Effector memory CD8-positive, alpha-beta T cell (primary cell): ENCODE results near the gene FNIP2.

Source experiments
- ATAC-seq: fragments of 150-1000 bp; cut with Tn5 transposase; replicated peaks from 2 replicates; pipeline ENCODE4 v1.10.0; 2021; ENCODE audit warnings: mild to moderate bottlenecking, moderate library complexity
- DNase-seq, 3 experiments: peaks; one replicate each; pipeline ENCODE4 v3.0.0; 2021
- H3K27ac Mint-ChIP-seq, 2 donors: one replicate each; pipeline ENCODE4 v1.8.0; 2022; ENCODE audit warnings: mild to moderate bottlenecking in 2 of 2, mixed read lengths in 2 of 2, moderate library complexity in 2 of 2
- H3K27me3 Mint-ChIP-seq, 2 donors: one replicate each; pipeline ENCODE4 v1.8.0; 2022; ENCODE audit warnings: mixed read lengths in 2 of 2
- H3K36me3 Mint-ChIP-seq: one replicate; pipeline ENCODE4 v1.8.0; 2022; ENCODE audit warnings: mild to moderate bottlenecking, moderate library complexity, mixed read lengths; ENCODE audit not compliant: insufficient read depth
- H3K4me1 Mint-ChIP-seq, 2 donors: one replicate each; pipeline ENCODE4 v1.8.0; 2022; ENCODE audit warnings: low read depth in 2 of 2, mixed read lengths in 2 of 2
- H3K4me3 Mint-ChIP-seq, 2 donors: one replicate each; pipeline ENCODE4 v1.8.0; 2022; ENCODE audit warnings: mild to moderate bottlenecking in 2 of 2, mixed read lengths in 2 of 2, moderate library complexity in 2 of 2
- H3K9me3 Mint-ChIP-seq, 2 donors: one replicate each; pipeline ENCODE4 v1.8.0; 2022; ENCODE audit warnings: mixed read lengths in 2 of 2

FNIP2 gene

DNA sequence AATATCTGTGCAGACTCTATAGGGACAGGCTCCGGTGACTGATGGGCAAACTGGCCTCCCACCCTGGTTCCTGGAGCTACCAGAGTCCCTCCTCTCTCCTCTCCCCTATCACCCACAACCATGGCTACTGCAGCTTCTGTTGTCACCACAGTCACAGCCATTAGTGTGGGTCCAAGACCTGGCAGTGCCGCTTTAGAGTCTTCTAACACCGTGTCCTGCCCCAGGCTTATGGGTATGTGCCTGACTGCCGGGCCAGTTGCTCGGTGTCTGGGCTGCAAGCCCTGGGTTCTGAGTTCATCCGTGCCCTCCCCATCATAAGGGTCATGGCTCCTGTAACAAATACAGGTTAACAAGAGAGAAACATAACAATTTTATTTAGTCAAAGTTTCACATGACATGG lies 85.4 kb downstream of the FNIP2 start:
- Mint-ChIP-seq H3K4me3 (no peak overlapping the region), H3K36me3 (no peaks in the 10 kb centered on the region), H3K4me1 (peaks cover 0 to 3% of the 10 kb centered on the region in 2 donors), H3K27ac (no peak overlapping the region), H3K9me3 (no peaks in the 10 kb centered on the region), H3K27me3 (no peaks in the 10 kb centered on the region)
- no peak for ATAC-seq
- DNase-seq: no peak

DNA sequence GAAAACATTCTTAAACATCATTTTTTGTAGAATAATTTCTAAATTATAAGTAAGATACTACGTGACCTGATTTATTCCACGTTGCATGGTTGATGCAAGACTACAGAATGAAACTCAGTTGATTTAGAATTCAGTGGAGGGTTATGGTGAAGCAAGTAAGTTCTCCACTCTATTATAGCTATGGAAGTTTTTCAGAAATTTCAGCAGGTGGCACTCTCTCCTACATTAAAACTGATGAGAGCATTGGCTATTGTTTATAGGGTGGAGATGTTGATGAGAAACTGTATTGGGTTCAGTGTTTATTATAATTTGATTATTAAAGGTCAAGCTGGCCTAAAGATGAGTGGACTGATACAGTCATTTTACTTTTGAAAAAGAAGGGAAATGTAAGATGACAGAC lies 88.0 kb downstream of the FNIP2 start:
- peak; percentile 87 for ATAC-seq
- Mint-ChIP-seq H3K9me3 (no peaks in the 10 kb centered on the region), H3K4me1 (no peaks in the 10 kb centered on the region), H3K27ac (no peak overlapping the region), H3K27me3 (no peaks in the 10 kb centered on the region), H3K4me3 (no peak overlapping the region), H3K36me3 (peaks cover 4% of the 10 kb centered on the region)
- no peak for DNase-seq

DNA sequence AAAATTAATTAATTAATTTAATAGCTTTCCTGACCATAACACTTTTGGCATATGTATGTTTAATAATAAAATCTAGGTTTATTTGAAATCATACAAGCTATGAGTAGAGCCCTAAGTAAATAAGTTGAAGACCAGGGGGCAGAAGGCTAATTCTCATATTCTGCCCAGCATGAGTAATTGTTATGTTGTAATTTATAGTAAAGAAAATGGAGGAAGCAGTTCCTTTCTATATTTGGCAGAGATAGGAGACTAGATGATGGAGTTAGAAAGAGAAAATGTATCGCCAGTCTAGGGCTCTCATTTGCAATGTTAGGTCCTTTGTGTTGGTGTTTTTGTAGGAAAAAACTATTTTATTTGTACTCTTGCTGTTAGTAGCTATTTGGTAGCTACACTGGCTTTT lies 89.1 kb downstream of the FNIP2 start:
- Mint-ChIP-seq H3K36me3 (peaks cover 4% of the 10 kb centered on the region), H3K27me3 (no peaks in the 10 kb centered on the region), H3K4me3 (no peak overlapping the region), H3K9me3 (no peaks in the 10 kb centered on the region), H3K27ac (no peak overlapping the region), H3K4me1 (no peaks in the 10 kb centered on the region)
- ATAC-seq: no peak
- no peak for DNase-seq

DNA sequence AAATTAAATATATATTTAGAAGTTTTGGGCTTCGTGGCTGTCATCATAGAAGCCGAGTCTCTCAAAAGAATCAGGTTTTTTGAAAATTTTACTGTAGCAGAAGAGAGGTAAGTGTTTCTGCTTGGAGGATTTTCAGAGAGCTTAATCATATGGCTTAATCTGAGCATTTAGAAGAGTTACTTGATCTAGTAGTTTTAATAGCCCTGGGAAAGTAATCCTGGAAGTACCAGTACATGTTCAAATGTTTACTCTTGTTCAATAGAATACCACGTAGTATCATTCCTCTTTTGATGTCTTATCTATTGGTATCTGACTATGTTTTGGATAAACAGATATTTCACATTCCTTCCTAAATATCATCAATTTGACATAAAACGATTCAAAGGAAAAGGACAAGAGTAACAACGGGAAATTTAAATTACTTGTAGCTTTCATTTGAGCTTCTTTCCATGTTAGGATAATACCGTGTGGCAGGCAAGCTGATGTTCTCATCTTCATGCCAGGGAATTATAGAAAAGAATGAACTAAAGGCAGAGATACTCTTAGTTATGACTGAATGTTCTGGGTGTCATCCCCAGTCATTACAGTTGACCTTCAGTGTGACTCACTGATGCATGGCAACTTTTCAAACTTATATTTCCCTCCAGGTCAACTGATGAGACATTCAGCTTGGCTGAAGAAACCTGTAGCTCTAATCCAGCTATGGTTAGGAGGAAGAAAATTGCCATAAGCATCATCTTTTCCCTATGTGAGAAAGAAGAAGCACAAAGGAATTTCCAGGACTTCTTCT lies 89.8 kb downstream of the FNIP2 start:
- Mint-ChIP-seq H3K9me3 (no peaks in the 10 kb centered on the region), H3K27me3 (no peaks in the 10 kb centered on the region), H3K27ac (no peak overlapping the region), H3K4me3 (no peak overlapping the region), H3K4me1 (no peaks in the 10 kb centered on the region), H3K36me3 (peaks cover 4% of the 10 kb centered on the region)
- ATAC-seq (no peak), DNase-seq (no peak)

DNA sequence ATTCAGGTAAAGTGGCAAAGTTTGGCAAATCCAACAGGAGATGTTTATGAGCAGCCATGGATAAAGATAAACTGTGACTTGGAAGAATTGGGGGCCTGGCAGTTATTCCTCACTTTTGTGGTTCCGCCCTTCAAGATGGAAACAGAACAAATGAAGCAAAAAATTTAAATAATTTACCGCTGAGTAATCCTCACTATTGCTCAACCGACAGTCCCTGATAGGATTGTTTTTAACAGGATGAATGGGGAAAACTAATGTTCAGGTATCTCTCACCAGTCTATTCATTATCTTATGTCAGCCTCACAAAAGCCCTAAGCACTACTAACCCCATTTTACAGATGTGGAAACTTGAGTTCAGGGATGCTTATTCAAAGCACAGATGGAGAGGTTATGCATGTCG lies 90.8 kb downstream of the FNIP2 start:
- no peak overlapping the region for H3K4me3 Mint-ChIP-seq
- ATAC-seq (no peak), DNase-seq (no peak)
- H3K36me3 Mint-ChIP-seq: peaks cover 4% of the 10 kb centered on the region
- no peaks in the 10 kb centered on the region for H3K27me3 Mint-ChIP-seq
- H3K4me1 Mint-ChIP-seq: peaks cover 0 to 3% of the 10 kb centered on the region in 2 donors
- no peaks in the 10 kb centered on the region for H3K9me3 Mint-ChIP-seq
- H3K27ac Mint-ChIP-seq: no peak overlapping the region

DNA sequence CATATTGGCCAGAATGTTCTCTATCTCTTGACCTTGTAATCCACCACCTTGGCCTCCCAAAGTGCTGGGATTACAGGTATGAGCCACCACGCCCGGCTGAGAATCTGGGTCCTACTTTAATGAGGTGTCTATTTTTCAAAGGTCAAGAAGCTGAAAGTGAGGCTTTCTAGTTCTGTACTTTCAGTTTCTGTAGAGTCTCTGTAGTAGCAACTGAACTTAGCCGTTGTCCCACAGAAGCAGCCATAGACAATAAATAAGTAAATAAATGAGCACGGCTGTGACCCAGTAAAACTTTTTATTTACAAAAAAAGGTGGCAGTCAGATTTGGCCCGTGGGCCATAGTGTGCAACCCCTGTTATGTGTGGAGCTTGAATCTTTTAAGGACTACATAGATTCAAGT lies 92.0 kb downstream of the FNIP2 start:
- H3K27ac Mint-ChIP-seq: peak overlapping the region in 1 of 2 donors; percentile 64
- no peak for ATAC-seq
- H3K9me3 Mint-ChIP-seq: no peaks in the 10 kb centered on the region

DNA sequence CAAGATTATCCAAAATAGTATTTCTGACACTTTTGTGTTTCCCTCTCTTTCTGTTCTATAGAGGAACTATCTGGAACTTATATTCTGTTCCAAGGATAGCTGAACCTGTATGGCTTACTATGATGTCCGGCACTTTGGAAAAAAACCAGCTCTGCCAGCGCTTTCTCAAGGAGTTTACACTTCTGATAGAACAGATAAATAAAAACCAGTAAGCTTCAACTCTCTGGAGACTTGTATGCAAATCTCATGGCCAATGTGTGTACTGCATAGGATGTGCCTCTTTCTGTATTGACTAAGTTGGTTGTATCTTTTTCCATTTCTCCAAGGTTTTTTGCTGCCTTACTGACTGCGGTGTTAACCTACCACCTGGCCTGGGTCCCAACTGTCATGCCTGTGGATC lies 92.5 kb downstream of the FNIP2 start:
- no peaks in the 10 kb centered on the region for H3K27me3 Mint-ChIP-seq
- H3K4me3 Mint-ChIP-seq: peak overlapping the region in 1 of 2 donors; percentile 25
- H3K36me3 Mint-ChIP-seq: peaks cover 4% of the 10 kb centered on the region
- DNase-seq (no peak), ATAC-seq (no peak)
- H3K4me1 Mint-ChIP-seq: peaks cover 0 to 6% of the 10 kb centered on the region in 2 donors
- no peaks in the 10 kb centered on the region for H3K9me3 Mint-ChIP-seq
- peak overlapping the region in 1 of 2 donors; percentile 64 for H3K27ac Mint-ChIP-seq

More for the DNA sequence above, 92.0 kb downstream of the FNIP2 start:
- Mint-ChIP-seq H3K4me1 (peaks cover 0 to 6% of the 10 kb centered on the region in 2 donors), H3K27me3 (no peaks in the 10 kb centered on the region), H3K36me3 (peaks cover 4% of the 10 kb centered on the region), H3K4me3 (no peak overlapping the region)
- no peak for DNase-seq

DNA sequence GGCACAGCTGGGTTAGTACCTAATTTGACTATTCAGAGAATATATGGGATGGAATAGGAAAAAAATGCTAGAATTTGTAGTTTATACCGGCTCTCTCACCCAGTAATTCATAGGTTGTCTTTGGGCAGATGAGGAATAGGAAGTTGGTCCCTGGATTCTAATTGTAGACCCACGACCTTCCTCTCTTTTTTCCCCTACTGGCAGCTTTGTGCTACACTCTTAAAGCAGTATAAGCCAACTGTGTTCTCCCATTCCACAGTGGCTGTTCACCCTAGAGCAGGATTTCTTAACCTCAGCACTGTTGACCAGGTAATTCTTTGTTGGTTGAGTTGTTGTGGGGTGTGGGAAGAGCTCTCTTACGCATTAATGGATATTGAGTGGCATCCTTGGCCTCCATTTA lies 92.9 kb downstream of the FNIP2 start:
- H3K9me3 Mint-ChIP-seq: no peaks in the 10 kb centered on the region
- peaks cover 0 to 6% of the 10 kb centered on the region in 2 donors for H3K4me1 Mint-ChIP-seq
- peaks cover 4% of the 10 kb centered on the region for H3K36me3 Mint-ChIP-seq
- no peak for DNase-seq
- H3K27ac Mint-ChIP-seq: no peak overlapping the region
- H3K4me3 Mint-ChIP-seq: peak overlapping the region in 1 of 2 donors; percentile 25
- H3K27me3 Mint-ChIP-seq: no peaks in the 10 kb centered on the region
- ATAC-seq: no peak

DNA sequence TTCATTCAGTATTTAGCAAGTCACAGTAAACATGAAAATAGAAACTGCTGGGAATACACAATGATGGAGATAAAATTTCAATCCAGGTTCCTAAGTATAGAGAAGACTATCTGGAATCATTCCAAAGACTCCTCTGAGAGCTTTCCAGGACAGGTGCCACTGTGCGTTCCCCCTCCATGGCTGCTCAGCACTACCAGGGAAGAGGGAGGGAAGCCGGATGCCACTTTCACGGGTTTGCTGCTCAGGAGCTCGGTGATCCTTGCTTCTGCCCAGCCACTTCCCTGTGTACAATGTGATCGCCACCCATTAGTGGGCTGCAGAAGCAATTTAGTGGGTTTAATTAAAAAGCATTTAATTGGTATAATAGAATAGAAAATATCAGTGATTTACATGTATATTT lies 94.5 kb downstream of the FNIP2 start:
- Mint-ChIP-seq H3K36me3 (peaks cover 9% of the 10 kb centered on the region), H3K4me3 (no peak overlapping the region), H3K4me1 (peaks cover 0 to 6% of the 10 kb centered on the region in 2 donors), H3K9me3 (no peaks in the 10 kb centered on the region), H3K27ac (no peak overlapping the region), H3K27me3 (no peaks in the 10 kb centered on the region)
- ATAC-seq (no peak), DNase-seq (no peak)

DNA sequence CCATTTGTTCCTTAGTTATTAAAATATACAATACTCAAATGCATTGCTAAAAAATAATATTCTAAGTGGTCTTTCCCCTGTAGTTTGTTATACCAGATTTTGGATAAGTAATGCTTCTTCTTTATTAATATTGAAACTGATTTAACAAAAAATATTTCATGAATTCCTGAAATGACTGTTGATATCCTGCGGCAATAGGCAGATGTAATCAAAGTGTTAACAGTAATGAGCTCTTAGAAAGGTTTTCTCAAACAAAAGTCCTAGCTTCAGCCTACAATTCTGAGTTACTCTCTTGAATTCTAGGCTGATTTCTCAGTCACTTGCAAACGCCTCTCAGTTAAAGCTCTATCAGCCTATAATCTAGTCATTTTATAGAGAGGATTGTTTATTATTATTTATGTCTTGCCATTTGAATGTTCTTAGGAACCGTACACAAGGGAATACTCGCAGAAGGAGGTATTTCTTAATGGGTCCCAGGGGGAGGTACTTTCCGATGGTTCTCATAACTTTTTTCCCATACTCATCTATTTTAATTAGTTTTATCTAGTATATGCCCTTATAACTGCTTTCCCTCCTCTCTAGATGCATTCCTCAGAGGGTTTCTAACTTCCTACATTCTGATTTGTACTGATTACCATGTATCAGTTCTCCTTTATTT lies 96.8 kb downstream of the FNIP2 start:
- Mint-ChIP-seq H3K4me1 (peaks cover 10 to 12% of the 10 kb centered on the region in 2 donors), H3K27me3 (no peaks in the 10 kb centered on the region)

DNA sequence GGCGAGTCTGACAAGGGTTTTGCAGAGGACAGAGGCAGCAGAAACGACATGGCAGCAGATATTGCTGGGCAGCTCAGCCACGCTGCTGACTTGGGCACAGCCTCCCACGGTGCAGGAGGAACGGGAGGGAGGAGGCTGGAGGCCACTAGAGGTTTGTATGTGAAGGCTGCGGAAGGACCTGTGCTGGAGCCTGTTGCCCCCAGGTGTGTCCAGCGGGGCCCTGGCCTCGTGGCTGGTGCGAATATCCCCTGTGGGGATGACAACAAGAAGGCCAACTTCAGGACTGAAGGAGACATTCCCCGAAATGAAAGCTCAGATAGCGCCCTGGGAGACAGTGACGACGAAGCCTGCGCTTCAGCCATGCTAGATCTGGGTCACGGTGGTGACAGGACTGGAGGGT lies 100.2 kb downstream of the FNIP2 start:
- no peaks in the 10 kb centered on the region for H3K9me3 Mint-ChIP-seq
- DNase-seq: no peak
- no peak overlapping the region for H3K4me3 Mint-ChIP-seq
- no peak for ATAC-seq
- H3K27me3 Mint-ChIP-seq: no peaks in the 10 kb centered on the region
- peak overlapping the region; percentile 61 to 63 for H3K27ac Mint-ChIP-seq
- peaks cover 11% of the 10 kb centered on the region for H3K36me3 Mint-ChIP-seq
- peaks cover 17 to 21% of the 10 kb centered on the region in 2 donors for H3K4me1 Mint-ChIP-seq

More for the DNA sequence above, 96.8 kb downstream of the FNIP2 start:
- ATAC-seq (no peak), DNase-seq (no peak)
- Mint-ChIP-seq H3K9me3 (no peaks in the 10 kb centered on the region), H3K36me3 (peaks cover 9% of the 10 kb centered on the region), H3K4me3 (no peak overlapping the region), H3K27ac (no peak overlapping the region)

DNA sequence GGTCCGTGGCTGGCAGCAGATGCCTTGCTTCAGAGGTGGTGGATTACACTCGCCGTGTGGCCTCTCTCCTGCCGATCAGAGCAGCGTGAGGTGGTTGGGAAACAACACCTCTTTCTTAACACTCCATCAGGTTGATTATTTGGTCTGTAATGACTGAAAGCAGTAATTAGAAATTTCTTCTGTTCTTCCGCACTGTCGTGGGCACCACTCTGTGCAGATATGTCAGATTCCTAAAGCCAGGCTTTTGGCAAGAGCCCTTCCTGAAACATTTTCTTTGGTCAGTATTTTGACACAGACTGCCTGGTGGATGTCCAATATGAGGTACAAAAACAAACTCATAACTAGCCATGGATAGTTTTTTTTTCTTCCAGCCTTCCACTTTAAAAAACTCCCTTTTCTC lies 100.9 kb downstream of the FNIP2 start:
- peaks cover 11% of the 10 kb centered on the region for H3K36me3 Mint-ChIP-seq
- no peaks in the 10 kb centered on the region for H3K27me3 Mint-ChIP-seq
- H3K4me3 Mint-ChIP-seq: no peak overlapping the region
- DNase-seq: no peak
- H3K4me1 Mint-ChIP-seq: peaks cover 13 to 22% of the 10 kb centered on the region in 2 donors
- peak overlapping the region in 1 of 2 donors; percentile 39 for H3K27ac Mint-ChIP-seq
- no peaks in the 10 kb centered on the region for H3K9me3 Mint-ChIP-seq
- no peak for ATAC-seq

DNA sequence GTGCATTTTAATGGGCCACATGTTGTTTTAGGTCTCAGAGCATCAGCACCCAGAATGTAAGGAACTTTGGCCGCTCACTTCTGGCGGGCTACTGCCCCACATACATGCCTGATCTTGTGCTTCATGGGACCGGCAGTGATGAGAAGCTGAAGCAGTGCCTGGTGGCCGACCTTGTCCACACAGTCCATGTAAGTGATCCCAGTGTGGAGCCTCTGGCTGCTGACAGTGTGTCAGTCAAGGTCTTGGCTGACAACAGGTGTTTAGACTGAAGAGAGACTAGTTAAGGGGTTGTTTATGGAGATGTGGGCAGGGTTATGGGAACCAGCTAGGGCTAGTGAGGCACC lies 101.4 kb downstream of the FNIP2 start:
- DNase-seq (no peak), ATAC-seq (no peak)
- Mint-ChIP-seq H3K4me3 (no peak overlapping the region), H3K4me1 (peaks cover 11 to 22% of the 10 kb centered on the region in 2 donors), H3K27ac (peak overlapping the region in 1 of 2 donors; percentile 87), H3K9me3 (no peaks in the 10 kb centered on the region), H3K36me3 (peaks cover 11% of the 10 kb centered on the region), H3K27me3 (no peaks in the 10 kb centered on the region)
